ENCODE measurements around the gene RNF212B. TPM values are rescaled to one million over a fixed set of nuclear protein-coding genes. Genes with fewer than 3 reads are reported as not detected.

The RNF212B gene
- total RNA-seq, 1 experiment from 2014 or later = 0.39 TPM

GRCh38 chr14:23297611-23298277 is 60.0 kb downstream of the RNF212B start:
- Histone ChIP-seq H4K8ac (replicated peaks; ENCODE audit: insufficient read length, low read depth, low read length) (no peak overlapping the region), H2BK120ac (ENCODE audit: low read depth, low read length, poor library complexity, severe bottlenecking) (no peak overlapping the region), H3K4me1 (ENCODE audit: insufficient read depth, low read length) (no peaks in the 10 kb centered on the region), H3K23me2 (ENCODE audit: insufficient read length, low read depth, low read length, poor library complexity, severe bottlenecking) (peaks cover 14% of the 10 kb centered on the region), H2BK5ac (ENCODE audit: insufficient read length, low read length) (no peak overlapping the region), H4K5ac (ENCODE audit: insufficient read length, low read depth, low read length) (no peak overlapping the region), H2BK15ac (ENCODE audit: low read depth, low read length) (no peak overlapping the region), H2BK20ac (ENCODE audit: low read depth, low read length, poor library complexity, severe bottlenecking) (no peak overlapping the region), H3K23ac (ENCODE audit: insufficient read length, low read depth, low read length) (no peak overlapping the region), H3K79me2 (ENCODE audit: insufficient read depth, low read length) (no peaks in the 10 kb centered on the region), H3K56ac (ENCODE audit: insufficient read length, low read depth, low read length) (no peak overlapping the region), H3K4me2 (ENCODE audit: insufficient read depth, insufficient read length, low read length) (no peak overlapping the region), H3K18ac (ENCODE audit: insufficient read length, low read depth, low read length) (no peak overlapping the region), H4K91ac (ENCODE audit: insufficient read length, low read depth, low read length) (no peak overlapping the region), H4K20me1 (ENCODE audit: control insufficient read depth, insufficient read depth, insufficient read length) (no peaks in the 10 kb centered on the region), H3K4ac (ENCODE audit: low read depth, low read length) (no peak overlapping the region), H3K79me1 (ENCODE audit: insufficient read depth, low read depth, low read length, poor library complexity, severe bottlenecking) (no peaks in the 10 kb centered on the region), H2BK12ac (ENCODE audit: insufficient read length, low read depth, low read length) (no peak overlapping the region), H3K9me3 (ENCODE audit: control insufficient read depth, low read depth, low read length) (no peaks in the 10 kb centered on the region), H3T11ph (ENCODE audit: low read length) (no peak overlapping the region), H3K27ac (ENCODE audit: insufficient read length, low read depth, low read length) (no peak overlapping the region), H2AK5ac (ENCODE audit: insufficient read length, low read length) (no peak overlapping the region), H3K14ac (ENCODE audit: insufficient read depth, low read length) (no peak overlapping the region), H3K27me3 (ENCODE audit: insufficient read depth, low read length) (peaks cover 39% of the 10 kb centered on the region), H2AFZ (ENCODE audit: low read length) (no peak overlapping the region), H3K9ac (ENCODE audit: extremely low read depth, insufficient read length, low read length) (no peak overlapping the region)
- H3K27ac Mint-ChIP-seq = no peak overlapping the region
- H3K9me3 Mint-ChIP-seq = peaks cover 0 to 5% of the 10 kb centered on the region in 2 experiments; a peak in 1 of 5 replicates
- no peak overlapping the region for H3K4me3 Mint-ChIP-seq
- peaks cover 23 to 32% of the 10 kb centered on the region in 2 experiments for H3K4me1 Mint-ChIP-seq
- H3K36me3 Mint-ChIP-seq (ENCODE audit: insufficient read depth in 1 of 3, low read depth in 3 of 3) = peaks cover 0 to 10% (median 0%) of the 10 kb centered on the region in 3 experiments; a peak in 1 of 7 replicates
- no peak for TF ChIP-seq CTCF (conservative IDR thresholded peaks at IDR 0.05)
- H3K27me3 Mint-ChIP-seq (ENCODE audit: low read depth) = peaks cover 85% of the 10 kb centered on the region
- no CpG with 5 or more reads among the region's 7 CpGs for WGBS (ENCODE audit: extremely low coverage, insufficient read length, low lambda C conversion rate)
- DNase-seq = no peak
